ENCODE measurements around the gene GAPDH. TPM values are rescaled to one million over a fixed set of nuclear protein-coding genes. Genes with fewer than 3 reads are reported as not detected.
A peak's percentile ranks its signal among the peaks of the same experiment; 100 is the strongest.
"Not testable (repeated sequence)": the region's sequence is repeated elsewhere in the genome, so short reads cannot be mapped to it uniquely, and the experiment has no call there.

Gene GAPDH
- total and polyA plus RNA-seq, 5 donors, result 3,735 to 4,983 (median 3,958) TPM

- peak overlapping the region; percentile 61 for H3K27ac ChIP-seq (ENCODE audit: low read length)
- WGBS, result 58% methylated on average over 19 of the region's 19 CpGs
- H3K4me1 ChIP-seq (ENCODE audit: control insufficient read depth, insufficient read depth, low read length), result peaks cover 10% of the 10 kb centered on the region
- no peak for ATAC-seq
- H3K4me3 ChIP-seq (ENCODE audit: low read length), result no peak overlapping the region
- intact Hi-C loops (cut with DNase I), result loop anchor here in 3 of 4 donors (5.0 kb wide), 2 partner anchors 115 to 210 kb away; no protein-coding TSS in a partner anchor
- no peak for DNase-seq
- H3K9me3 ChIP-seq (ENCODE audit: control insufficient read depth, low read length), result no peaks in the 10 kb centered on the region
- H3K27me3 ChIP-seq (ENCODE audit: control insufficient read depth, insufficient read depth), result no peaks in the 10 kb centered on the region
Measured at GRCh38 chr12:6536894-6537579, 2.7 kb downstream of the GAPDH start.

- not testable (repeated sequence) for H3K9me3 ChIP-seq (ENCODE audit: control insufficient read depth, low read length); H3K4me1 ChIP-seq (ENCODE audit: control insufficient read depth, insufficient read depth, low read length); H3K27me3 ChIP-seq (ENCODE audit: control insufficient read depth, insufficient read depth); ATAC-seq; H3K4me3 ChIP-seq (ENCODE audit: low read length)
- intact Hi-C loops (cut with DNase I), result loop anchor here in 3 of 4 donors (5.0 kb wide), 2 partner anchors 115 to 210 kb away; no protein-coding TSS in a partner anchor
- H3K27ac ChIP-seq (ENCODE audit: low read length), result peak overlapping the region; percentile 61
- 24% methylated on average over 17 of the region's 17 CpGs for WGBS
- peak; percentile 84 to 93 (median 91) for DNase-seq
Measured at GRCh38 chr12:6537580-6538419, 3.5 kb downstream of the GAPDH start.

GRCh38 chr12:6538420-6539313, 4.3 kb downstream of the GAPDH start:
- no peak overlapping the region for H3K4me3 ChIP-seq (ENCODE audit: low read length)
- DNase-seq (peak in 1 of 3 donors; percentile 58), ATAC-seq (no peak)
- 63% methylated on average over 24 of the region's 24 CpGs for WGBS
- H3K27ac ChIP-seq (ENCODE audit: low read length), result no peak overlapping the region
- no peaks in the 10 kb centered on the region for H3K27me3 ChIP-seq (ENCODE audit: control insufficient read depth, insufficient read depth)
- no peaks in the 10 kb centered on the region for H3K9me3 ChIP-seq (ENCODE audit: control insufficient read depth, low read length)
- H3K4me1 ChIP-seq (ENCODE audit: control insufficient read depth, insufficient read depth, low read length), result peaks cover 8% of the 10 kb centered on the region
- intact Hi-C loops (cut with DNase I), result loop anchor here in 3 of 4 donors (5.0 kb wide), 2 partner anchors 116 to 211 kb away; no protein-coding TSS in a partner anchor

GRCh38 chr12:6539314-6539682, 5.0 kb downstream of the GAPDH start:
- Histone ChIP-seq H3K4me3 (ENCODE audit: low read length) (no peak overlapping the region), H3K9me3 (ENCODE audit: control insufficient read depth, low read length) (no peaks in the 10 kb centered on the region), H3K27ac (ENCODE audit: low read length) (no peak overlapping the region), H3K27me3 (ENCODE audit: control insufficient read depth, insufficient read depth) (no peaks in the 10 kb centered on the region), H3K4me1 (ENCODE audit: control insufficient read depth, insufficient read depth, low read length) (peaks cover 8% of the 10 kb centered on the region)
- ATAC-seq (no peak), DNase-seq (peak in 1 of 3 donors; percentile 44)
- WGBS, result 77% methylated on average over 5 of the region's 5 CpGs
- intact Hi-C loops (cut with DNase I), result loop anchor here in 3 of 4 donors (5.0 kb wide), 2 partner anchors 117 to 212 kb away; no protein-coding TSS in a partner anchor

GRCh38 chr12:6539707-6540134, 5.4 kb downstream of the GAPDH start:
- peaks cover 8% of the 10 kb centered on the region for H3K4me1 ChIP-seq (ENCODE audit: control insufficient read depth, insufficient read depth, low read length)
- no peaks in the 10 kb centered on the region for H3K27me3 ChIP-seq (ENCODE audit: control insufficient read depth, insufficient read depth)
- H3K4me3 ChIP-seq (ENCODE audit: low read length), result no peak overlapping the region
- ATAC-seq, result peak; percentile 2 to 4
- H3K9me3 ChIP-seq (ENCODE audit: control insufficient read depth, low read length), result no peaks in the 10 kb centered on the region
- peak overlapping the region; percentile 40 for H3K27ac ChIP-seq (ENCODE audit: low read length)
- WGBS, result 64% methylated on average over 14 of the region's 14 CpGs
- intact Hi-C loops (cut with DNase I), result loop anchor here in 3 of 4 donors (5.0 kb wide), 2 partner anchors 117 to 212 kb away; no protein-coding TSS in a partner anchor
- DNase-seq, result peak; percentile 41 to 77 (median 77)

- H3K4me1 ChIP-seq (ENCODE audit: control insufficient read depth, insufficient read depth, low read length), result peaks cover 8% of the 10 kb centered on the region
- H3K4me3 ChIP-seq (ENCODE audit: low read length), result no peak overlapping the region
Measured at GRCh38 chr12:6540181-6540877, 6.0 kb downstream of the GAPDH start.

GRCh38 chr12:6541371-6542165, 7.3 kb downstream of the GAPDH start:
- peak overlapping the region; percentile 5 for H3K27ac ChIP-seq (ENCODE audit: low read length)
- ATAC-seq (no peak), DNase-seq (peak in 2 of 3 donors; percentile 63 to 64)
- no peaks in the 10 kb centered on the region for H3K9me3 ChIP-seq (ENCODE audit: control insufficient read depth, low read length)
- intact Hi-C loops (cut with DNase I), result no loop called here
- H3K4me3 ChIP-seq (ENCODE audit: low read length), result no peak overlapping the region
- H3K27me3 ChIP-seq (ENCODE audit: control insufficient read depth, insufficient read depth), result no peaks in the 10 kb centered on the region
- WGBS, result 79% methylated on average over 26 of the region's 26 CpGs
- peaks cover 3% of the 10 kb centered on the region for H3K4me1 ChIP-seq (ENCODE audit: control insufficient read depth, insufficient read depth, low read length)

More at GRCh38 chr12:6540181-6540877, 6.0 kb downstream of the GAPDH start:
- ATAC-seq (peak; percentile 82 to 86), DNase-seq (peak; percentile 95 to 96 (median 95))
- intact Hi-C loops (cut with DNase I), result no loop called here
- no peaks in the 10 kb centered on the region for H3K9me3 ChIP-seq (ENCODE audit: control insufficient read depth, low read length)
- WGBS, result 16% methylated on average over 35 of the region's 35 CpGs
- H3K27me3 ChIP-seq (ENCODE audit: control insufficient read depth, insufficient read depth), result no peaks in the 10 kb centered on the region
- peak overlapping the region; percentile 40 for H3K27ac ChIP-seq (ENCODE audit: low read length)

GRCh38 chr12:6542209-6543009, 8.1 kb downstream of the GAPDH start:
- peaks cover 3% of the 10 kb centered on the region for H3K4me1 ChIP-seq (ENCODE audit: control insufficient read depth, insufficient read depth, low read length)
- 77% methylated on average over 13 of the region's 13 CpGs for WGBS
- no peak overlapping the region for H3K4me3 ChIP-seq (ENCODE audit: low read length)
- H3K9me3 ChIP-seq (ENCODE audit: control insufficient read depth, low read length), result no peaks in the 10 kb centered on the region
- intact Hi-C loops (cut with DNase I), result no loop called here
- H3K27ac ChIP-seq (ENCODE audit: low read length), result no peak overlapping the region
- ATAC-seq (no peak), DNase-seq (peak in 1 of 3 donors; percentile 42)
- no peaks in the 10 kb centered on the region for H3K27me3 ChIP-seq (ENCODE audit: control insufficient read depth, insufficient read depth)

- Histone ChIP-seq H3K27me3 (ENCODE audit: control insufficient read depth, insufficient read depth) (no peaks in the 10 kb centered on the region), H3K9me3 (ENCODE audit: control insufficient read depth, low read length) (no peaks in the 10 kb centered on the region), H3K4me3 (ENCODE audit: low read length) (no peak overlapping the region), H3K4me1 (ENCODE audit: control insufficient read depth, insufficient read depth, low read length) (peaks cover 15% of the 10 kb centered on the region), H3K27ac (ENCODE audit: low read length) (peak overlapping the region; percentile 25)
- peak in 1 of 3 donors; percentile 35 for DNase-seq
- intact Hi-C loops (cut with DNase I), result no loop called here
- no peak for ATAC-seq
- WGBS, result 59% methylated on average over 10 of the region's 10 CpGs
Measured at GRCh38 chr12:6546016-6546415, 11.7 kb downstream of the GAPDH start.
